Cardiac muscle cell (in vitro differentiated cells and primary cell): ENCODE measurements around the gene VKORC1L1. TPM values are rescaled to one million over a fixed set of nuclear protein-coding genes. Genes with fewer than 3 reads are reported as not detected.

Experiments used
- DNase-seq, 2 donors: peaks; one replicate each; pipeline versions ENCODE4 v3.0.0 to v3.0.0-alpha.2; 2010 to 2017; ENCODE audit warnings: low read depth in 1 of 2, low spot score in 1 of 2
- H3K27ac ChIP-seq: fragments of 200-600 bp; sonication (generic); 2 replicates; pipeline ENCODE4 v1.5.1; 2016
- H3K27me3 ChIP-seq: fragments of 200-600 bp; sonication (generic); 2 replicates; pipeline ENCODE4 v1.6.0; 2016; ENCODE audit warnings: control low read depth
- H3K36me3 ChIP-seq: fragments of 200-600 bp; sonication (generic); 2 replicates; pipeline ENCODE4 v1.5.1; 2016; ENCODE audit warnings: control low read depth
- H3K4me1 ChIP-seq: fragments of 200-600 bp; sonication (generic); 2 replicates; pipeline ENCODE4 v1.8.1; 2017; ENCODE audit warnings: low read depth, mild to moderate bottlenecking, mixed run types
- H3K4me3 ChIP-seq: fragments of 200-600 bp; sonication (generic); 2 replicates; pipeline ENCODE4 v1.5.1; 2016; ENCODE audit warnings: mild to moderate bottlenecking
- H3K9me3 ChIP-seq: fragments of 200-600 bp; sonication (generic); 2 replicates; pipeline ENCODE4 v1.5.1; 2017; ENCODE audit warnings: low read depth, mild to moderate bottlenecking, control low read depth
- polyA plus RNA-seq: library from polyadenylated mRNA; unstranded; fragments of >200 nt; fragmentation: Nextera tagmentation; extraction: Ambion mirVana; gene quantifications from 2 replicates; pipeline ENCODE4 v1.2.1, GENCODE V29; 2016
- total RNA-seq: library from RNA; depleted of rRNA; stranded (reverse); fragments of >200 nt; gene quantifications from 2 replicates; pipeline ENCODE4 v1.2.3, GENCODE V29; 2016
- TF ChIP-seq, protein P1 (sequence below): IDR thresholded peaks from 2 replicates; pipeline ENCODE4 v1.5.1; 2012; ENCODE audit warnings: low read depth, mild to moderate bottlenecking, low read length

VKORC1L1 gene
- total and polyA plus RNA-seq, 2 experiments from 2014 or later = 8.6 to 12.8 TPM

- no peak overlapping the region for H3K27ac ChIP-seq
- H3K4me1 ChIP-seq = no peaks in the 10 kb centered on the region
- no peaks in the 10 kb centered on the region for H3K9me3 ChIP-seq
- H3K36me3 ChIP-seq = no peaks in the 10 kb centered on the region
- H3K27me3 ChIP-seq = no peaks in the 10 kb centered on the region
- TF ChIP-seq, protein P1, sequence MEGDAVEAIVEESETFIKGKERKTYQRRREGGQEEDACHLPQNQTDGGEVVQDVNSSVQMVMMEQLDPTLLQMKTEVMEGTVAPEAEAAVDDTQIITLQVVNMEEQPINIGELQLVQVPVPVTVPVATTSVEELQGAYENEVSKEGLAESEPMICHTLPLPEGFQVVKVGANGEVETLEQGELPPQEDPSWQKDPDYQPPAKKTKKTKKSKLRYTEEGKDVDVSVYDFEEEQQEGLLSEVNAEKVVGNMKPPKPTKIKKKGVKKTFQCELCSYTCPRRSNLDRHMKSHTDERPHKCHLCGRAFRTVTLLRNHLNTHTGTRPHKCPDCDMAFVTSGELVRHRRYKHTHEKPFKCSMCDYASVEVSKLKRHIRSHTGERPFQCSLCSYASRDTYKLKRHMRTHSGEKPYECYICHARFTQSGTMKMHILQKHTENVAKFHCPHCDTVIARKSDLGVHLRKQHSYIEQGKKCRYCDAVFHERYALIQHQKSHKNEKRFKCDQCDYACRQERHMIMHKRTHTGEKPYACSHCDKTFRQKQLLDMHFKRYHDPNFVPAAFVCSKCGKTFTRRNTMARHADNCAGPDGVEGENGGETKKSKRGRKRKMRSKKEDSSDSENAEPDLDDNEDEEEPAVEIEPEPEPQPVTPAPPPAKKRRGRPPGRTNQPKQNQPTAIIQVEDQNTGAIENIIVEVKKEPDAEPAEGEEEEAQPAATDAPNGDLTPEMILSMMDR = no peak
- H3K4me3 ChIP-seq = no peak overlapping the region
- no peak for DNase-seq
Observed at GRCh38 chr7:65912237-65912636, 39.4 kb downstream of the VKORC1L1 start.

GRCh38 chr7:65915921-65916657, 43.2 kb downstream of the VKORC1L1 start:
- Histone ChIP-seq H3K9me3 (no peaks in the 10 kb centered on the region), H3K4me3 (no peak overlapping the region), H3K27ac (no peak overlapping the region), H3K4me1 (no peaks in the 10 kb centered on the region), H3K27me3 (no peaks in the 10 kb centered on the region), H3K36me3 (no peaks in the 10 kb centered on the region)
- TF ChIP-seq, protein P1 = no peak
- DNase-seq = no peak

GRCh38 chr7:65923316-65923715, 50.4 kb downstream of the VKORC1L1 start:
- H3K27ac ChIP-seq = no peak overlapping the region
- DNase-seq = no peak
- H3K4me1 ChIP-seq = no peaks in the 10 kb centered on the region
- TF ChIP-seq, protein P1 = no peak
- no peaks in the 10 kb centered on the region for H3K9me3 ChIP-seq
- no peak overlapping the region for H3K4me3 ChIP-seq
- no peaks in the 10 kb centered on the region for H3K27me3 ChIP-seq
- no peaks in the 10 kb centered on the region for H3K36me3 ChIP-seq

- H3K4me3 ChIP-seq = no peak overlapping the region
- H3K36me3 ChIP-seq = no peaks in the 10 kb centered on the region
- no peaks in the 10 kb centered on the region for H3K4me1 ChIP-seq
- H3K27me3 ChIP-seq = no peaks in the 10 kb centered on the region
- H3K27ac ChIP-seq = no peak overlapping the region
- TF ChIP-seq, protein P1 = no peak
- H3K9me3 ChIP-seq = no peaks in the 10 kb centered on the region
- no peak for DNase-seq
Observed at GRCh38 chr7:65924193-65924592, 51.3 kb downstream of the VKORC1L1 start.

DNA sequence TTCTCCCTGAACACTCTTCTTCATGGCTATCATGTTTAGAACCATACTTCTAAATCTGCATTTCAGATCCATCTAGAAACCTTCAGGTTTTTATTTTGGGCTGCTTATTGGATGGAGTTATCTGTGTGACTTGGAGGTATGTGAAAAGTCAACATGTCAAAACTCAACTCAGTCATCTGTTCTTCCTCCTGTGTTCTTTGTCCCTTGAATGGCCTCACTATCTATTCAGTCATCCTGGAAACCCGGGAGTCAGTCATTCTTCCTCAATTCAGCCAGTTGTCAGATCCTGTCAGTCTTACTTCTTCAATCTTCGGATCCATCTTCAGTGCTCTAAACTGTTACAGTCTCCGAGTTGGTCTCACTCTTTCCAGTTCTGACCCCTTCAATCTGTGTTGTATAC, 52.2 kb downstream of the VKORC1L1 start:
- H3K4me3 ChIP-seq = no peak overlapping the region
- no peak for DNase-seq
- H3K36me3 ChIP-seq = no peaks in the 10 kb centered on the region
- no peaks in the 10 kb centered on the region for H3K4me1 ChIP-seq
- TF ChIP-seq, protein P1 = no peak
- H3K27ac ChIP-seq = no peak overlapping the region
- no peaks in the 10 kb centered on the region for H3K9me3 ChIP-seq
- no peaks in the 10 kb centered on the region for H3K27me3 ChIP-seq
